OCI-LY3 (cell line): Measurements from ENCODE around the gene SMIM38.

Experiments
- H2AFZ ChIP-seq: fragments of 200-600, 300-600 bp; shearing (Covaris generic); 2 replicates; pipeline ENCODE4 v1.6.0; 2014; ENCODE audit warnings: antibody characterized with exemption, low read depth, low read length
- H3K27ac ChIP-seq: fragments of 200-600, 300-600 bp; sonication (generic); 2 replicates; pipeline ENCODE4 v1.5.1; 2014; ENCODE audit warnings: mild to moderate bottlenecking, low read length, moderate library complexity, mixed read lengths
- H3K27me3 ChIP-seq: fragments of 200-600, 300-600 bp; sonication (generic); 2 replicates; pipeline ENCODE4 v1.6.1; 2014; ENCODE audit warnings: low read depth, low read length, mixed read lengths
- H3K36me3 ChIP-seq: fragments of 200-600, 300-600 bp; sonication (generic); replicated peaks from 2 replicates; pipeline ENCODE3; 2014; ENCODE audit warnings: low read depth, low read length, mixed read lengths
- H3K4me1 ChIP-seq: fragments of 300-600, 200-600 bp; sonication (generic); 2 replicates; pipeline ENCODE4 v1.6.1; 2014; ENCODE audit warnings: low read length, mixed read lengths
- H3K4me2 ChIP-seq: fragments of 200-600, 300-600 bp; sonication (generic); 2 replicates; pipeline ENCODE4 v1.6.1; 2014; ENCODE audit warnings: low read length, mixed read lengths
- H3K4me3 ChIP-seq: fragments of 300-600, 200-600 bp; sonication (generic); 2 replicates; pipeline ENCODE4 v1.5.1; 2014; ENCODE audit warnings: antibody characterized with exemption, mild to moderate bottlenecking, low read length, moderate library complexity
- H3K79me2 ChIP-seq: fragments of 300-600, 200-600 bp; shearing (Covaris generic); 2 replicates; pipeline ENCODE4 v1.6.1; 2014; ENCODE audit warnings: mild to moderate bottlenecking, low read length, mixed read lengths
- H3K9ac ChIP-seq: fragments of 300-600, 200-600 bp; shearing (Covaris generic); 2 replicates; pipeline ENCODE4 v1.6.0; 2014; ENCODE audit warnings: mild to moderate bottlenecking, low read length, moderate library complexity
- H3K9me3 ChIP-seq: fragments of 200-600, 300-600 bp; shearing (Covaris generic); 2 replicates; pipeline ENCODE4 v1.6.1; 2014; ENCODE audit warnings: low read length, mixed read lengths; ENCODE audit not compliant: insufficient read depth
- H4K20me1 ChIP-seq: fragments of 200-600, 300-600 bp; sonication (generic); 2 replicates; pipeline ENCODE4 v1.6.1; 2016; ENCODE audit warnings: low read length, mixed read lengths; ENCODE audit not compliant: insufficient read depth
- EZH2phosphoT487 ChIP-seq: fragments of 200-600 bp; shearing (Covaris generic); IDR thresholded peaks from 2 replicates; pipeline ENCODE4 v1.6.1; 2018; ENCODE audit warnings: antibody characterized with exemption, mixed run types, low read depth
- TF ChIP-seq, protein P1 (sequence below): fragments of 200-600, 300-600 bp; sonication (generic); IDR thresholded peaks from 2 replicates; pipeline ENCODE4 v1.5.1; 2014; ENCODE audit warnings: antibody characterized with exemption, low read length, low read depth

Gene SMIM38

GRCh38 chr11:69115586-69116560 lies 39.9 kb upstream of the SMIM38 start:
- no peak overlapping the region for H3K9ac ChIP-seq

GRCh38 chr11:69116671-69117070 lies 39.1 kb upstream of the SMIM38 start:
- no peaks in the 10 kb centered on the region for H3K36me3 ChIP-seq
- no peaks in the 10 kb centered on the region for H3K9me3 ChIP-seq
- no peak overlapping the region for H3K9ac ChIP-seq
- no peak overlapping the region for H3K4me2 ChIP-seq
- H3K79me2 ChIP-seq: no peaks in the 10 kb centered on the region
- H3K27me3 ChIP-seq: no peaks in the 10 kb centered on the region
- no peak overlapping the region for H3K27ac ChIP-seq
- H4K20me1 ChIP-seq: no peaks in the 10 kb centered on the region
- no peaks in the 10 kb centered on the region for H3K4me1 ChIP-seq
- TF ChIP-seq, protein P1, sequence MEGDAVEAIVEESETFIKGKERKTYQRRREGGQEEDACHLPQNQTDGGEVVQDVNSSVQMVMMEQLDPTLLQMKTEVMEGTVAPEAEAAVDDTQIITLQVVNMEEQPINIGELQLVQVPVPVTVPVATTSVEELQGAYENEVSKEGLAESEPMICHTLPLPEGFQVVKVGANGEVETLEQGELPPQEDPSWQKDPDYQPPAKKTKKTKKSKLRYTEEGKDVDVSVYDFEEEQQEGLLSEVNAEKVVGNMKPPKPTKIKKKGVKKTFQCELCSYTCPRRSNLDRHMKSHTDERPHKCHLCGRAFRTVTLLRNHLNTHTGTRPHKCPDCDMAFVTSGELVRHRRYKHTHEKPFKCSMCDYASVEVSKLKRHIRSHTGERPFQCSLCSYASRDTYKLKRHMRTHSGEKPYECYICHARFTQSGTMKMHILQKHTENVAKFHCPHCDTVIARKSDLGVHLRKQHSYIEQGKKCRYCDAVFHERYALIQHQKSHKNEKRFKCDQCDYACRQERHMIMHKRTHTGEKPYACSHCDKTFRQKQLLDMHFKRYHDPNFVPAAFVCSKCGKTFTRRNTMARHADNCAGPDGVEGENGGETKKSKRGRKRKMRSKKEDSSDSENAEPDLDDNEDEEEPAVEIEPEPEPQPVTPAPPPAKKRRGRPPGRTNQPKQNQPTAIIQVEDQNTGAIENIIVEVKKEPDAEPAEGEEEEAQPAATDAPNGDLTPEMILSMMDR: no peak
- no peak for TF ChIP-seq EZH2phosphoT487
- H2AFZ ChIP-seq: no peak overlapping the region
- H3K4me3 ChIP-seq: no peak overlapping the region

More at GRCh38 chr11:69115586-69116560, 39.9 kb upstream of the SMIM38 start:
- no peak overlapping the region for H3K27ac ChIP-seq
- H3K27me3 ChIP-seq: no peaks in the 10 kb centered on the region
- H4K20me1 ChIP-seq: no peaks in the 10 kb centered on the region
- H3K36me3 ChIP-seq: no peaks in the 10 kb centered on the region
- H2AFZ ChIP-seq: no peak overlapping the region
- no peak overlapping the region for H3K4me3 ChIP-seq
- no peaks in the 10 kb centered on the region for H3K9me3 ChIP-seq
- no peak overlapping the region for H3K4me2 ChIP-seq
- H3K79me2 ChIP-seq: no peaks in the 10 kb centered on the region
- TF ChIP-seq EZH2phosphoT487: no peak
- TF ChIP-seq, protein P1: no peak
- H3K4me1 ChIP-seq: no peaks in the 10 kb centered on the region

DNA sequence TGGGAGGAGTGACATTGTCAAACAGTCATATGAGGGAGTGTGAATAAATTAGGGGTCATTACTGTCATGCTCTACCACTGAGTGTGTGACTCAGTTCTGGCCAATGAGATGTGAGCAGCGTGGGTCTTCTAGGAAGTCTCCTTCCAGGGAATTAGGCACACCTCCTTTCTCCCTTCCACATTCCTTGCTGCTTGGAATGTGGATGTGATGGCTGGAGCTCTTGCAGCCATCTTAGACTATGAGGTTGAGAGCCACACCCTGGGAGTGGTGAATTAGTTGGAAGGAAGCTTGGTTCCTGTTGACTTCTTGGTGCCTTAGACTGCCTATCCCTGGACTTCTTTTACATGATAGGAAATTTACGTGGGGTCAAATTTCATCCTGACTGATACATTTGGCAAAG lies 36.5 kb upstream of the SMIM38 start:
- Histone ChIP-seq H3K27ac (no peak overlapping the region), H4K20me1 (no peaks in the 10 kb centered on the region), H3K4me2 (no peak overlapping the region), H2AFZ (no peak overlapping the region), H3K9ac (no peak overlapping the region), H3K4me1 (peaks cover 17% of the 10 kb centered on the region), H3K79me2 (no peaks in the 10 kb centered on the region), H3K36me3 (no peaks in the 10 kb centered on the region), H3K9me3 (no peaks in the 10 kb centered on the region), H3K4me3 (no peak overlapping the region), H3K27me3 (0 out of 2 replicates have a peak, but pooled peaks cover 3% of the 10 kb centered on the region)
- TF ChIP-seq EZH2phosphoT487: no peak
- TF ChIP-seq, protein P1: no peak

DNA sequence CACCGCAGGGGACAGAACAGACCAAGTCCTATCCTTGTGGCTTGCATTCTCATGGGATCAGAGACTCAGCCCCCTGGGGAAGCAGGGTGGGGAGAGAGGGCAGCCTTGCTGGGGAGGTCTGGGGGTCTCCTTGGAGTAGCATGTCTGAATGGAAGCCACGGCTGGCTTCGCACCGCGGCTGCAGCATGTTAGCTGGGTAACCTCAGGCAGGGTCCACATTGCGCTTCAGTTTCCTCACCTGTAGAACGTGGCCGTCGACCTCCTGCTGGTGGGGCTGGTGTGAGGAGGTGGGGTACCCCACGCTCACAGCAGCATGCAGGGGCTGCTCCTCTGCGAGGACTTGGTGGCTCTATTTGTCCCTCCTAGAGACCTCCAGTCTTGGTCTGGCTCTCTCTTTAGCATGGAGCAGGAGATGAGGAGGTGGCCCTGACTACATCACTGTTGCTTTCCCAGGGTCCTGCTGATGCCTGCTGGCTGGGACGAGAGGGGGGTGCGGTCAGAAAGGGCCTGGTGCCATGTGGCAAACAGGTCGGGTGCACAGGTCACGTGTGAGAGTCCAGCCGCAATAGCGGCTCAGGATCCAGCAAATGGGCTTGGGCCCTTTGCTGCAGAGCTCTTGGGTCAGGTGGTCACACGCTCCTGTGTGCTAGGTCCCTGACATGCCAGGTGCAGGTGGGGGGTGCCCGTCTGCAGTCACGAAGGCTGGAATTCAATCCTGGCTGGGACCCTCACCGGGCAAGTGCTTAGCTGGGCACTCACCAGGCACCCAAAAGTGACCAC lies 35.4 kb upstream of the SMIM38 start:
- Histone ChIP-seq H3K27ac (no peak overlapping the region), H3K4me3 (no peak overlapping the region), H3K4me2 (no peak overlapping the region), H3K4me1 (peaks cover 18% of the 10 kb centered on the region), H3K9me3 (no peaks in the 10 kb centered on the region), H3K27me3 (0 out of 2 replicates have a peak, but pooled peaks cover 3% of the 10 kb centered on the region), H3K79me2 (no peaks in the 10 kb centered on the region), H3K36me3 (no peaks in the 10 kb centered on the region), H4K20me1 (no peaks in the 10 kb centered on the region), H2AFZ (no peak overlapping the region), H3K9ac (no peak overlapping the region)
- TF ChIP-seq EZH2phosphoT487: no peak
- TF ChIP-seq, protein P1: no peak
